GM10248 (cell line): ENCODE measurements around the gene KRT17.

ENCODE experiments used
- CTCF ChIA-PET: fragments of 300-600 bp; sonication (Branson Sonifier 250); formaldehyde crosslinking; extraction: SDS; loops from one replicate; lab custom pipeline; 2021; ENCODE audit warnings: antibody characterized with exemption; lab: Yijun Ruan, JAX
- POLR2A ChIA-PET: fragments of 350-650 bp; sonication (Branson Sonifier 250); formaldehyde crosslinking; extraction: SDS; loops from one replicate; lab custom pipeline; 2020; ENCODE audit warnings: antibody characterized with exemption; lab: Yijun Ruan, JAX
- DNase-seq: peaks from one replicate; pipeline ENCODE4 v3.0.0; 2012; ENCODE audit errors: extremely low spot score
- TF ChIP-seq, protein P1 (sequence below): IDR thresholded peaks from 2 replicates; pipeline ENCODE4 v1.5.1; 2012; ENCODE audit warnings: mild to moderate bottlenecking, low read depth; ENCODE audit errors: extremely low read depth, missing control alignments, control extremely low read depth

KRT17 gene

DNA sequence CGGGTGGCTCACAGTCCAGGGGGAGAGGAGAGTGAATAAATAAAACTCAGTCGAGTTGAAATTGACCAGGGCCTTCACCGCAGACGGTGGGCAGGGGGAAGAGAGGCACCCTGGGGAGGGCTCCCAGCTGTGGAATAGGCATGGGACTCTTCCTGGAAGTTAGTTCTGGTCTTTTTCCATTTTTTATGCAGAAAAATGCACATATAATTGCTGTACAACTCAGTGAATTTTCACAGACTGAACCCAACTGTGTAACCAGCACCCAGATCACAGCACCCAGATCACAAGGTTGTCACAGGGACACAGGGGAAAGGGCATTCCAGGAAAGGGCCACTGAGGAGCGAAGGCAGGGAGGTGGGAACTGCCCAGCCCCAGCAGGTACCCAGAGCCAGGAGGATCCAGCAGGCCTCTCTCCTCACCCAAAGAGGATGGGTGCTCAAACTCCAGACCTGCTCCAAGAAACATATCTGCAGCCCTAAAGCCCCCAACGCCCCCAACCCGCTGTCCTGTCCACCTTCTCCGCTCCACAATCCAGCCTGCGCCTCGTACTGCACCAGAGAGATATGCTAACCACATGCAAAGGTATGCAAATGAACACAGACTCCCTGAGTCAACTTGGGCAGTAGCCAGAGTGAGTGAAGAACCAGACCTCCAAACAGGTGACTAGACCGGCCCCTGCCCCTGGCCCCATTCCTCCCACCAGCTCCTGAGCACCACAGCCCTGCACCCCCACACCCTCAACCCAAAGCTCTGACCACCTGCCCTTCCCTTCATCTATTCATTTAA, 35.2 kb upstream of the KRT17 start:
- ChIA-PET POLR2A (interaction anchor here (0.6 kb wide), 1 partner anchor 33 kb away, joined by 3 read pairs; no protein-coding TSS in a partner anchor), CTCF (interaction anchor here (4.2 to 16.0 kb wide), 4 partner anchors 9 to 802 kb away, joined by 17 to 533 read pairs (median 82); no protein-coding TSS in a partner anchor)

GRCh38 chr17:41658846-41659245, 34.5 kb upstream of the KRT17 start:
- ChIA-PET POLR2A (no interaction called here), CTCF (interaction anchor here (16.0 kb wide), 1 partner anchor 8 kb away, joined by 533 read pairs; no protein-coding TSS in a partner anchor)
- TF ChIP-seq, protein P1, sequence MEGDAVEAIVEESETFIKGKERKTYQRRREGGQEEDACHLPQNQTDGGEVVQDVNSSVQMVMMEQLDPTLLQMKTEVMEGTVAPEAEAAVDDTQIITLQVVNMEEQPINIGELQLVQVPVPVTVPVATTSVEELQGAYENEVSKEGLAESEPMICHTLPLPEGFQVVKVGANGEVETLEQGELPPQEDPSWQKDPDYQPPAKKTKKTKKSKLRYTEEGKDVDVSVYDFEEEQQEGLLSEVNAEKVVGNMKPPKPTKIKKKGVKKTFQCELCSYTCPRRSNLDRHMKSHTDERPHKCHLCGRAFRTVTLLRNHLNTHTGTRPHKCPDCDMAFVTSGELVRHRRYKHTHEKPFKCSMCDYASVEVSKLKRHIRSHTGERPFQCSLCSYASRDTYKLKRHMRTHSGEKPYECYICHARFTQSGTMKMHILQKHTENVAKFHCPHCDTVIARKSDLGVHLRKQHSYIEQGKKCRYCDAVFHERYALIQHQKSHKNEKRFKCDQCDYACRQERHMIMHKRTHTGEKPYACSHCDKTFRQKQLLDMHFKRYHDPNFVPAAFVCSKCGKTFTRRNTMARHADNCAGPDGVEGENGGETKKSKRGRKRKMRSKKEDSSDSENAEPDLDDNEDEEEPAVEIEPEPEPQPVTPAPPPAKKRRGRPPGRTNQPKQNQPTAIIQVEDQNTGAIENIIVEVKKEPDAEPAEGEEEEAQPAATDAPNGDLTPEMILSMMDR: no peak

More for the DNA sequence above, 35.2 kb upstream of the KRT17 start:
- no peak for DNase-seq
- TF ChIP-seq, protein P1: no peak

DNA sequence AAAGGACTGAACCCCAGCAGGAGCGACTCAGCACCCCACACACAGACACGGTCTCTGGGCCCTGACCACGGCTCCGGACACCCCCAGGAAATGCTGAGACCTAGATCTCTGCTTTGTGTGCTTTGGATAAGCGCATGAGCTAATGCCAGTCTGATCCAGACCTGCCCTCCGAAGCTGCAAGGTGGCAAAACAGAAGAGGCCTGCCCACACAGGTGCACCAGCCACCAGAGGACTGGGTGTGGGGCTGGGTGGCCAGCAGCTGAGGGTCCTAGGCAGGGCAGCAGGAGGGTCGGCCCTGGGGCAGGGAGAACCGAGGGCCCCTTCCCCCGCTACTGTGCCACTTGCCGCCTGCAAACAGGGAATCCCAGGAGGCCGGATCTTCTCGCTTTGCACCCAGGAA, 33.6 kb upstream of the KRT17 start:
- POLR2A ChIA-PET: no interaction called here
- no peak for DNase-seq
- CTCF ChIA-PET: interaction anchor here (16.0 to 16.1 kb wide), 2 partner anchors 7 kb away, joined by 533 read pairs; no protein-coding TSS in a partner anchor
- TF ChIP-seq, protein P1: no peak

More at GRCh38 chr17:41658846-41659245, 34.5 kb upstream of the KRT17 start:
- no peak for DNase-seq

DNA sequence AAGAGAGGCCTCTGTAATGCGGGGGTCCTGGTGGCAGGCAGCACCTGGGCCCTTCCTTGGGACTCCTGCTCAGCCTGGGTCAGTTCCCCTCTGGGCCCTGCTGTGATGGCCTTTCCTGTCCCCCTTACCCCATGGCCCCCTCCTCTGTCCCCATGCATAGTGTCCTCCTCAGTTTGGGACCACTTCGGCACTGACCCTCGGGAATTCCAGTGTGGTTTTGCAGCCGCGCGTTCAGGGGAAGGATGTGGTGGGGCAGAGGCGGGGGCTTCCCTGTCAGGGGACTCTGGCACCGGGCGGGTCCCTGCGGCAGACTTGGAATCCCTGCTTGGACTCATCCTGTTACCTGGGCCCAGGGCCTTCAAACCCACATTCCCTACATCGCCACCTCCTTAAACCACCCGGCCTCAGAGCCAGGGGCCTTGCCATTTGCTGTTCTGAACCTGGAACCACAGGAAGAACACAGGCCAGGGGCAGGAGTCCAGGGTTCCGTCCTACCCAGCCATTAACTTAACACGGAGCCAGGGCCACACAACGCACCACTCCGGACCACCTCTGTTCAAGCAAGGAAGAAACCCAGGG, 32.9 kb upstream of the KRT17 start:
- ChIA-PET CTCF (interaction anchor here (0.8 to 16.1 kb wide), 3 partner anchors 7 to 9 kb away, joined by 3 to 533 read pairs (median 533); no protein-coding TSS in a partner anchor), POLR2A (no interaction called here)
- DNase-seq: no peak
- TF ChIP-seq, protein P1: no peak

GRCh38 chr17:41656249-41657023, 32.1 kb upstream of the KRT17 start:
- DNase-seq: no peak
- CTCF ChIA-PET: interaction anchor here (0.6 to 16.1 kb wide), 5 partner anchors 8 to 108 kb away, joined by 3 to 533 read pairs (median 3); no protein-coding TSS in a partner anchor
- TF ChIP-seq, protein P1: no peak
- POLR2A ChIA-PET: no interaction called here
